Measurements from ENCODE around the gene TASP1.
"Not testable (repeated sequence)": the region's sequence is repeated elsewhere in the genome, so short reads cannot be mapped to it uniquely, and the experiment has no call there.

The TASP1 gene

DNA sequence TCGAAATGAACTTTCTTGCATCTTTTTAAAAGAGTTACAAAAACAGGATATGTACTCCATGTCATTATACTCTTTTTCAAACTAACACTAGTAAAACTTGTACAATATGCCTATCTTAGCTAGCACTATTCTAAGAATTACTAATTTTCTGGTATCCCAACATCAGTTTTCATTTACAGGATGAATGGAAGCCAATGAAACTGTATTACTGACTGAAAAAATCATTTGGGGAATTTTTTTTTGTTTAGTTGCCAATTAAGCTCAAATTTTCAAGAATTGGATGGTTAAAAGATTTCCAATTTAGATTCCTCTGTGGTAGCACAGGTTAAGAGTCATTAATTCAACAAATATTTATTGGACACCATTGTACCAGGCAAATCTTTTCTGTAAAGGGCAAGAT lies 30.7 kb downstream of the TASP1 start:
- H3K4me3 ChIP-seq (replicated peaks; ENCODE audit: low read depth, low read length), result no peak overlapping the region
- H3K27me3 ChIP-seq (replicated peaks; ENCODE audit: control insufficient read depth, insufficient read depth, low read length), result no peaks in the 10 kb centered on the region
- TF ChIP-seq, protein P1, sequence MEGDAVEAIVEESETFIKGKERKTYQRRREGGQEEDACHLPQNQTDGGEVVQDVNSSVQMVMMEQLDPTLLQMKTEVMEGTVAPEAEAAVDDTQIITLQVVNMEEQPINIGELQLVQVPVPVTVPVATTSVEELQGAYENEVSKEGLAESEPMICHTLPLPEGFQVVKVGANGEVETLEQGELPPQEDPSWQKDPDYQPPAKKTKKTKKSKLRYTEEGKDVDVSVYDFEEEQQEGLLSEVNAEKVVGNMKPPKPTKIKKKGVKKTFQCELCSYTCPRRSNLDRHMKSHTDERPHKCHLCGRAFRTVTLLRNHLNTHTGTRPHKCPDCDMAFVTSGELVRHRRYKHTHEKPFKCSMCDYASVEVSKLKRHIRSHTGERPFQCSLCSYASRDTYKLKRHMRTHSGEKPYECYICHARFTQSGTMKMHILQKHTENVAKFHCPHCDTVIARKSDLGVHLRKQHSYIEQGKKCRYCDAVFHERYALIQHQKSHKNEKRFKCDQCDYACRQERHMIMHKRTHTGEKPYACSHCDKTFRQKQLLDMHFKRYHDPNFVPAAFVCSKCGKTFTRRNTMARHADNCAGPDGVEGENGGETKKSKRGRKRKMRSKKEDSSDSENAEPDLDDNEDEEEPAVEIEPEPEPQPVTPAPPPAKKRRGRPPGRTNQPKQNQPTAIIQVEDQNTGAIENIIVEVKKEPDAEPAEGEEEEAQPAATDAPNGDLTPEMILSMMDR (IDR thresholded peaks at IDR 0.05; ENCODE audit: insufficient read depth, low read length, poor library complexity, severe bottlenecking), result no peak
- DNase-seq (ENCODE audit: extremely low read depth, insufficient read length), result no peak
- H3K36me3 ChIP-seq (ENCODE audit: control insufficient read depth, insufficient read depth, low read length), result no peaks in the 10 kb centered on the region; the same call in 1 of the 2 replicates

DNA sequence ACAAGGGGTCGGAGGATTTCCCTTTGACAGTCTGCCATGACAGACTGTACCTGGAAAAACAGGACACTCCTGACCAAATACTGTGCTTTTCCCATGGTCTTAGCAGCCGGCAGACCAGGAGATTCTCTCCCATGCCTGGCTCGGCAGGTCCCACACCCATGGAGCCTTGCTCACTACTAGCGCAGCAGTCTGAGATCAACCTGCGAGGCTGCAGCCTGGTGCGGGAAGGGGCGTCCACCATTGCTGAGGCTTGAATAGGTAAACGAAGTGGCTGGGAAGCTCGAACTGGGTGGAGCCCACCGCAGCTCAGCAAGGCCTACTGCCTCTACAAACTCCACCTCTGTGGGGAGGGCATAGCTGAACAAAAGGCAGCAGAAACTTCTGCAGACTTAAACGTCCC lies 45.3 kb downstream of the TASP1 start:
- not testable (repeated sequence) for H3K36me3 ChIP-seq (ENCODE audit: control insufficient read depth, insufficient read depth, low read length); DNase-seq (ENCODE audit: extremely low read depth, insufficient read length); H3K27me3 ChIP-seq (replicated peaks; ENCODE audit: control insufficient read depth, insufficient read depth, low read length); H3K4me3 ChIP-seq (replicated peaks; ENCODE audit: low read depth, low read length)

DNA sequence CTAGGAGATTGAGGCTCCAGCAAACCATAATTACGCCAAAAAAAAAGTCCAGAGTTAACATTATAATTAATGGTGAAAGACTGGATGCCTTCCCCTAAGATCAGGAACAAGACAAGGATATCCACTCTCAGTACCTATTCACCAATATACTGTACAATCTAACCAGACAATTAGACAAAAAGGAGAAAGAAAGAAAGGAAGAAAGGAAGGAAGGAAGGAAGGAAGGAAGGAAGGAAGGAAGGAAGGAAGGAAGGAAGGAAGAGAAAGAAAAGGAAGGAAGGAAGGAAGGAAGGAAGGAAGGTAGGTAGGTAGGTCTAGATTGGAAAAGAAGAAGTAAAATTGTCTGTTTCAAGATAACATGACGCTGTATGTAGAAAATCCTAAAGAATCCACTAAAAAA lies 50.7 kb downstream of the TASP1 start:
- TF ChIP-seq, protein P1 (IDR thresholded peaks at IDR 0.05; ENCODE audit: insufficient read depth, low read length, poor library complexity, severe bottlenecking), result no peak
- DNase-seq (ENCODE audit: extremely low read depth, insufficient read length), result no peak
- Histone ChIP-seq H3K27me3 (replicated peaks; ENCODE audit: control insufficient read depth, insufficient read depth, low read length) (no peaks in the 10 kb centered on the region), H3K4me3 (replicated peaks; ENCODE audit: low read depth, low read length) (no peak overlapping the region), H3K36me3 (ENCODE audit: control insufficient read depth, insufficient read depth, low read length) (peaks cover under 1% of the 10 kb centered on the region; the same call in 1 of the 2 replicates)

DNA sequence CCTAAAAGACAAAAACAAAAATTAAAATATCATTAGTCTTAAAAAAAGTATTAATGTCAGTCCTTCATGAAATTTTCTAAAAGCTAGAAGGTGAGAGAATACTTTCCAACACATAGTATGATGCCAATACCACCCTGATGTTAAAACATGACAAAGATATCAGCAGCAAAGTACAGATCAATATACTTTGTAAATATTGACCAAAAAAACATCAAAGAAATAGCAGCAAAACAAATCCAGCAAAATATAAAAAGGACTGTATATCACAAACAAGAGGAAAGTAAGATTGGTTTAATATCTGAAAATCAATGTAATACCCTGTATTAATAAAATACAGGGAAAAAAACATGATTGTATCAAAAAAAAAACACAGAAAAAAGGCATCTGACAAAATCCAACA lies 51.4 kb downstream of the TASP1 start:
- DNase-seq (ENCODE audit: extremely low read depth, insufficient read length), result no peak
- H3K4me3 ChIP-seq (replicated peaks; ENCODE audit: low read depth, low read length), result no peak overlapping the region
- peaks cover 3% of the 10 kb centered on the region; the same call in 1 of the 2 replicates for H3K36me3 ChIP-seq (ENCODE audit: control insufficient read depth, insufficient read depth, low read length)
- no peaks in the 10 kb centered on the region for H3K27me3 ChIP-seq (replicated peaks; ENCODE audit: control insufficient read depth, insufficient read depth, low read length)
- TF ChIP-seq, protein P1 (IDR thresholded peaks at IDR 0.05; ENCODE audit: insufficient read depth, low read length, poor library complexity, severe bottlenecking), result no peak

DNA sequence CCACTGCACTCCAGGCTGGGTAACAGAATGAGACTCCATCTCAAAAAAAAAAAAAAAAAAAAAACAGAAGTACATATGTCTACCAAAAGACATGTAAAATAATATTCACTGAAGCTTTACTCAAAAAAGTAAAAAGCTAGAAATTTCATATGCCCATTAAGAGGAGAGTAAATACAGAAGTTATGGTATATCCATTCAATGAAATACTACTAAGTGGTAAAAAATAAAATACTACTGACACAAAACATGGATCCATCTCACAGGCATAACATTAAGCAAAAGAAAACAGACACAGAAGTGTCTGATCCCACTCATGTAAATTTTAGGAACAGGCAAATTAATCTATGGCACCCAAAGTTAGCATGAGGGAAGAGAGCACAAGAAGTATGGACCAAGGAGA lies 52.6 kb downstream of the TASP1 start:
- Histone ChIP-seq H3K4me3 (replicated peaks; ENCODE audit: low read depth, low read length) (no peak overlapping the region), H3K27me3 (replicated peaks; ENCODE audit: control insufficient read depth, insufficient read depth, low read length) (no peaks in the 10 kb centered on the region), H3K36me3 (ENCODE audit: control insufficient read depth, insufficient read depth, low read length) (peaks cover 3% of the 10 kb centered on the region; the same call in 1 of the 2 replicates)
- TF ChIP-seq, protein P1 (IDR thresholded peaks at IDR 0.05; ENCODE audit: insufficient read depth, low read length, poor library complexity, severe bottlenecking), result no peak
- no peak for DNase-seq (ENCODE audit: extremely low read depth, insufficient read length)

DNA sequence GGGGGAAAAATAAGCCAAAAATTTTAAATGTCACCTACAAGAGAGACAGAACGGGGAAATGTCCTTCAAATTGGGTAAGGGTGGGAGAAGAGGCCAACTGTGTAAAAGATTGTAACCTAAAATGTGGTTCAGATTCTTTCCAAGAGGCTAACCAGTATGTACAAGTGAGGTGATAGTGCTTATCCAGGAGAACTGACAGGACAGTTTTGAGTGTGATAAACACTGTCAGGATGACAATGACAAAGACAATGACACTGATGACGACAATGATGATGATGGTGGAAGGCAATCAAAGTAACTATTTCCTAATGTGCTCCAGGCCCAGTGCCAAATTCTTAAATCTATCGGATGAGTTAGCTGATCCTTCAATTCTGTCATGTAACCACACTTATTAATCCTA lies 57.3 kb downstream of the TASP1 start:
- H3K36me3 ChIP-seq (ENCODE audit: control insufficient read depth, insufficient read depth, low read length), result peaks cover 3% of the 10 kb centered on the region; the same call in 1 of the 2 replicates
- no peak for DNase-seq (ENCODE audit: extremely low read depth, insufficient read length)
- H3K4me3 ChIP-seq (replicated peaks; ENCODE audit: low read depth, low read length), result no peak overlapping the region
- no peaks in the 10 kb centered on the region for H3K27me3 ChIP-seq (replicated peaks; ENCODE audit: control insufficient read depth, insufficient read depth, low read length)
- TF ChIP-seq, protein P1 (IDR thresholded peaks at IDR 0.05; ENCODE audit: insufficient read depth, low read length, poor library complexity, severe bottlenecking), result no peak

Data from GM06990 (cell line).